Gastroesophageal sphincter (tissue), 4 donors: ENCODE results near the gene ADAM8. TPM values are rescaled to one million over a fixed set of nuclear protein-coding genes. Genes with fewer than 3 reads are reported as not detected.

Experiments
- ATAC-seq: fragments of 150-250 bp; one replicate; pipeline ENCODE4 v1.9.1; 2016; ENCODE audit warnings: mild to moderate bottlenecking, moderate library complexity
- H3K27ac ChIP-seq, 4 donors: fragments of 200-600 bp; sonication (generic) in 3 of 4; 1 replicate in 3 of 4; 2 replicates in 1 of 4; pipeline ENCODE4 v1.5.1; 2016 to 2019
- H3K27me3 ChIP-seq: fragments of 200-600 bp; sonication (generic); one replicate; pipeline ENCODE4 v1.5.1; 2019
- H3K36me3 ChIP-seq, 2 donors: fragments of 200-600 bp; sonication (generic); one replicate each; pipeline ENCODE4 v1.5.1; 2019; ENCODE audit warnings: control low read depth in 1 of 2
- H3K4me1 ChIP-seq, 3 donors: fragments of 200-600 bp; sonication (generic); 1 replicate in 2 of 3; 2 replicates in 1 of 3; pipeline ENCODE4 v1.5.1; 2016 to 2019; ENCODE audit warnings: control low read depth in 2 of 3
- H3K4me3 ChIP-seq, 2 donors: fragments of 200-600 bp; sonication (generic); one replicate each; pipeline ENCODE4 v1.5.1; 2019; ENCODE audit warnings: mild to moderate bottlenecking in 1 of 2, moderate library complexity in 1 of 2
- H3K9me3 ChIP-seq, 3 donors: fragments of 200-600 bp; sonication (generic); one replicate each; pipeline ENCODE4 v1.5.1; 2017 to 2019; ENCODE audit warnings: control low read depth in 2 of 3
- EP300 ChIP-seq: sonication (generic); formaldehyde crosslinking; IDR thresholded peaks from one replicate; pipeline ENCODE4 v1.6.1; 2017; ENCODE audit warnings: antibody characterized with exemption, mild to moderate bottlenecking
- POLR2A ChIP-seq, 2 donors: fragments of 450-650 bp; IDR thresholded peaks; one replicate each; pipeline ENCODE4 v1.6.1; 2017; ENCODE audit warnings: antibody characterized with exemption in 2 of 2, mild to moderate bottlenecking in 2 of 2, moderate library complexity in 1 of 2
- POLR2AphosphoS5 ChIP-seq: sonication (generic); formaldehyde crosslinking; IDR thresholded peaks from one replicate; pipeline ENCODE4 v1.6.1; 2017; ENCODE audit warnings: antibody characterized with exemption
- WGBS, 2 donors: methylation state at CpG; one replicate each; pipeline ENCODE4 v1.1.5; 2018; ENCODE audit warnings: low coverage in 1 of 2; 5-methylcytosine and 5-hydroxymethylcytosine counted together
- total RNA-seq, 4 donors: library from RNA; depleted of rRNA; stranded (reverse); fragments of >200 nt; gene quantifications; one replicate each; pipeline ENCODE4 v1.1.0, GENCODE V29; 2016
- TF ChIP-seq, protein P1 (sequence below), 4 experiments: fragments of 200-600 bp in 2 of 4; fragments of 450-650 bp in 2 of 4; sonication (generic) in 1 of 4; IDR thresholded peaks; one replicate each; pipeline ENCODE4 v1.5.1; 2017 to 2019; ENCODE audit warnings: antibody characterized with exemption in 4 of 4, mild to moderate bottlenecking in 2 of 4, moderate library complexity in 2 of 4

ADAM8 gene
- total RNA-seq, 4 donors from 2014 or later = 2.0 to 6.6 (median 3.3) TPM

DNA sequence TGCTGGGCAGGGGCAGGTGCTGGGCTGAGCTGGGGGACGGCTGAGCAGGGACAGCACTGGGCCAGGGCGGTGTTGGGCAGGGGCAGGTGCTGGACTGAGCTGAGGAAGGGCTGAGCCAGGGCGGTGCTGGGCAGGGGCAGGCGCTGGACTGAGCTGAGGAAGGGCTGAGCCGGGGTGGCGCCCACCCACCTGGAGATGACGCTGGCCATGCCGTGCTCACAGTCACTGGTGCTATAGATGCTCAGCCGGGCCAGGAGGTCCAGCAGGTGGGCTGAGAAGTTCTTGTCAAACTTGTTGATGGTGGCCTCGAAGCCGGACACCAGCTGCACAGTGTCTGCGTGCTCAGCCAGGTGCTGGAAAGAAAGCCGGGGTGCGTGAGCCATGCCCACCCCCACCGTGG is 4.4 kb upstream of the ADAM8 start:
- Histone ChIP-seq H3K27me3 (peaks cover 17% of the 10 kb centered on the region), H3K9me3 (no peaks in the 10 kb centered on the region), H3K27ac (no peak overlapping the region), H3K4me1 (peaks cover 0 to 19% (median 6%) of the 10 kb centered on the region in 3 donors), H3K4me3 (no peak overlapping the region), H3K36me3 (peaks cover 0 to 82% of the 10 kb centered on the region in 2 donors)
- 100% methylated on average over 1 of the region's 15 CpGs; no CpG with 5 or more reads in 1 of the 2 donors for WGBS, 2 donors
- ATAC-seq = no peak
- TF ChIP-seq POLR2AphosphoS5 (no peak), EP300 (no peak), POLR2A (IDR thresholded peaks at IDR 0.05) (no peak)
- TF ChIP-seq, protein P1, sequence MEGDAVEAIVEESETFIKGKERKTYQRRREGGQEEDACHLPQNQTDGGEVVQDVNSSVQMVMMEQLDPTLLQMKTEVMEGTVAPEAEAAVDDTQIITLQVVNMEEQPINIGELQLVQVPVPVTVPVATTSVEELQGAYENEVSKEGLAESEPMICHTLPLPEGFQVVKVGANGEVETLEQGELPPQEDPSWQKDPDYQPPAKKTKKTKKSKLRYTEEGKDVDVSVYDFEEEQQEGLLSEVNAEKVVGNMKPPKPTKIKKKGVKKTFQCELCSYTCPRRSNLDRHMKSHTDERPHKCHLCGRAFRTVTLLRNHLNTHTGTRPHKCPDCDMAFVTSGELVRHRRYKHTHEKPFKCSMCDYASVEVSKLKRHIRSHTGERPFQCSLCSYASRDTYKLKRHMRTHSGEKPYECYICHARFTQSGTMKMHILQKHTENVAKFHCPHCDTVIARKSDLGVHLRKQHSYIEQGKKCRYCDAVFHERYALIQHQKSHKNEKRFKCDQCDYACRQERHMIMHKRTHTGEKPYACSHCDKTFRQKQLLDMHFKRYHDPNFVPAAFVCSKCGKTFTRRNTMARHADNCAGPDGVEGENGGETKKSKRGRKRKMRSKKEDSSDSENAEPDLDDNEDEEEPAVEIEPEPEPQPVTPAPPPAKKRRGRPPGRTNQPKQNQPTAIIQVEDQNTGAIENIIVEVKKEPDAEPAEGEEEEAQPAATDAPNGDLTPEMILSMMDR (IDR thresholded peaks at IDR 0.05) = no peak

DNA sequence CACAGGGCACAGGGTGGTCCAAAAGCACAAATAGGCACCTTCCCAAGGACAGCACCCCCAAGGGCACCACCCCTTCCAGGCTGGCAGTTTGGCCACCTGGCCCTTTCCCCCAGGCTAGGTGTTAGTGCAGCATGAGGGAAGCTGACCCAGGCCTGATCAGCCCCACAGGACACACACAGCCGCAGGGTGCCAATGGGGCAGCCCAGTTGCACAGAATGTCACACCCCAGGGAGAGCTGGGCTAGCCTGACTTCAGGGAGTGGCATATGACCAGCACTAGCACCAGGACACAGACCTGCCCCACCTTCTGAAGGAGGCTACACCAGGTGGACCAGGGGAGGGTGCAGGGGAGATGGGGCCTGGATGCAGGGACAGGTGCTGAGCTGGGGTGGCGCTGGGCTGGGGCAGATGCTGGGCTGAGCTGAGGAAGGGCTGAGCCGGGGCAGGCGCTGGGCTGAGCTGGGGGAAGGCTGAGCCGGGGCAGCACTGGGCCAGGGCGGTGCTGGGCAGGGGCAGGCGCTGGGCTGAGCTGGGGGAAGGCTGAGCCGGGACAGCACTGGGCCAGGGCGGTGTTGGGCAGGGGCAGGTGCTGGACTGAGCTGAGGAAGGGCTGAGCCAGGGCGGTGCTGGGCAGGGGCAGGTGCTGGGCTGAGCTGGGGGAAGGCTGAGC is 3.9 kb upstream of the ADAM8 start:
- no CpG with 5 or more reads among the region's 10 CpGs for whole genome bisulfite sequencing, 2 donors
- no peak for ATAC-seq
- peaks cover 0 to 25% (median 6%) of the 10 kb centered on the region in 3 donors for H3K4me1 ChIP-seq
- TF ChIP-seq POLR2AphosphoS5 (no peak), POLR2A (IDR thresholded peaks at IDR 0.05) (no peak), EP300 (no peak)
- TF ChIP-seq, protein P1 (IDR thresholded peaks at IDR 0.05) = no peak
- peaks cover 0 to 76% of the 10 kb centered on the region in 2 donors for H3K36me3 ChIP-seq
- H3K9me3 ChIP-seq = no peaks in the 10 kb centered on the region
- no peak overlapping the region for H3K4me3 ChIP-seq
- H3K27me3 ChIP-seq = peaks cover 23% of the 10 kb centered on the region
- no peak overlapping the region for H3K27ac ChIP-seq

DNA sequence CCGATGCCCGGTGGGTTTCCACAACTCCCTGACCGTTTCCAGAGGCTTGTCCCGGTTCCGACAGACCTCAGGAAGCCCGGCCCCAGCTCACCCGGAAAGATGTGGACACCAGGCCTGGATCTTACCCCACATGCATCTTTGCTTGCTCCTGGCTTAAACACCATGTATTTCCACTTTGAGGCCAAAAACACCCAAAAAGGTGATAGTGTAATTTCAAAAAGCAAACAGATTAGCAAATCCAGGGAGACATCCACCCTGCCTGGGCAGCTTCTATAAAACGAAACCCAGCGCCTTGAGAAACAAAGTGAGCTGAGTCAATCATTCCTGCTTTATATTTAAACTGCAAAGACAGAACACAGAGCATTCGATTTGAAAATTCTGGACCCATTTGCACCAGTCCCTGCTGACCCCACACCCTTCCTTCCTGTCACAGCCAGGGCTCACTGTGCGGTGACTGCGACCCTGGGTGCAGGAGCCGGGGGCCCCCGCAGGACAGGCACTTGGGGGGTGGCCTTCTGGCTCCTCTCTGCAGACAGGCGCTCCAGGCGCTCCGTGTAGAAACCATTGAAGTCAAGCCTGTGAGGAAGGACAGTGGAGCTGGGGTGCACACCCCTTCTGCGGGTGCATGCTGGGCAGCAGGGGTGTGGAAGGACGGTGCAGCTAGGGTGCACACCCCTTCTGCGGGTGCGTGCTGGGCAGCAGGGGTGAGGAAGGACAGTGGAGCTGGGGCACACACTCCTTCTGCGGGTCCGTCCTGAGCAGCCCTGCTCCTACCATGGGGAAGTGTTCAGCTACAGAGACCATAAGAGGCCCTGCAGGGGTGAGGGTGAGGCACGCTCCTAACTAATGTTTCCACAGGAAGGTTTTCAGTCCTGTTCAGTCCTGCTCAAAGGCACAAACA is 2.9 kb upstream of the ADAM8 start:
- Histone ChIP-seq H3K27ac (no peak overlapping the region), H3K36me3 (peaks cover 0 to 67% of the 10 kb centered on the region in 2 donors), H3K4me3 (no peak overlapping the region), H3K9me3 (no peaks in the 10 kb centered on the region), H3K4me1 (peaks cover 0 to 26% (median 6%) of the 10 kb centered on the region in 3 donors), H3K27me3 (peaks cover 32% of the 10 kb centered on the region)
- no peak for ATAC-seq
- 80 to 86% methylated on average over 1 to 3 of the region's 24 CpGs for WGBS, 2 donors
- no peak for TF ChIP-seq EP300
- no peak for TF ChIP-seq POLR2A (IDR thresholded peaks at IDR 0.05)
- no peak for TF ChIP-seq POLR2AphosphoS5
- TF ChIP-seq, protein P1 (IDR thresholded peaks at IDR 0.05) = no peak

DNA sequence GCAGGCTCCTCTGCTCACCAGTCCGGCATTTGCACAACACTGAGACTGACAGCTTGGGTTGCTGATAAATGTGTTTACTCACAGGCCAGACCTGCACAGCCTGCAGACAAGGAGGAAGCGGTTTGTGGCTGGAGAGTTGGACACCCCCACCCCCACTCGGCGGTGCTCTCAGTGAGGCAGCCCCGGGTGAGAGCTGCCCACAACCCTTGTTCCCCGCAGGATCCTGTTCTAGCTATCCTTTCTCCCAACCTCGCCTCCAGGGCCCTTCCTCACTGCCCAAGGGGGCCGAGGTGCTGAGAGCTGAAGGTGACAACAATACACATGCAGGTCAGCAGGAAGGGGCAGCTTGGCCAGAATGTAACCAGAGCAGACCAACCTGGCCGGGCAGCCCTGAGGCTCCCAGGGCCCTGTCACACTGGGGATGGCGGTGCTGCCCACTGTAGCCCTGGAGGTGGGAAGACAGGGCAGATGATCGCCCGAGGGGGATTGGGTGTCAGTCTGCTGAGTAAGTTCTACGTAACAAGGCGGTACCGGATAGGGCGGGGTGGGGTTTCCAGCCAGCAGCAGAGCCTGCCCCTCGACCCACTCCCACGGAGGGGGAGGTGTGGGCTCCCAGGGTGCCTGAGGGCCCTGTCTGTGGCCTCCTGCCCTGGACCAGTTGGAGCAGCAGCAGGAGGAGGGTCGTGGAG is 2.1 kb upstream of the ADAM8 start:
- TF ChIP-seq, protein P1 (IDR thresholded peaks at IDR 0.05) = no peak
- TF ChIP-seq EP300 (no peak), POLR2A (IDR thresholded peaks at IDR 0.05) (no peak), POLR2AphosphoS5 (no peak)
- peak; percentile 27 for ATAC-seq
- Histone ChIP-seq H3K27ac (no peak overlapping the region), H3K27me3 (peaks cover 34% of the 10 kb centered on the region), H3K9me3 (no peaks in the 10 kb centered on the region), H3K4me3 (no peak overlapping the region), H3K4me1 (peaks cover 0 to 26% (median 6%) of the 10 kb centered on the region in 3 donors), H3K36me3 (peaks cover 0 to 58% of the 10 kb centered on the region in 2 donors)
- WGBS, 2 donors = 50% methylated on average over 4 of the region's 19 CpGs; no CpG with 5 or more reads in 1 of the 2 donors
